ENCODE data around the gene INTS7.

The INTS7 gene

GRCh38 chr1:211932231-211932932 lies 103.0 kb downstream of the INTS7 start:
- TF ChIP-seq USF1 (IDR thresholded peaks at IDR 0.05) (no peak), NFIC (IDR thresholded peaks at IDR 0.05) (no peak), MAX (IDR thresholded peaks at IDR 0.05) (no peak), TCF12 (IDR thresholded peaks at IDR 0.05; ENCODE audit: low read depth) (no peak), TAF1 (IDR thresholded peaks at IDR 0.05; ENCODE audit: low read depth) (no peak), FOXM1 (IDR thresholded peaks at IDR 0.05; ENCODE audit: borderline replicate concordance, low read depth) (no peak), EP300 (IDR thresholded peaks at IDR 0.05; ENCODE audit: borderline replicate concordance) (no peak)

- no peak for TF ChIP-seq RAD21 (IDR thresholded peaks at IDR 0.05; ENCODE audit: low read depth)
These were observed 105.7 kb downstream of the INTS7 start for GRCh38 chr1:211929683-211930082.

GRCh38 chr1:211928993-211929637 lies 106.2 kb downstream of the INTS7 start:
- TF ChIP-seq CREB1 (IDR thresholded peaks at IDR 0.05; ENCODE audit: low read depth) (no peak), EGR1 (IDR thresholded peaks at IDR 0.05) (no peak), TEAD4 (IDR thresholded peaks at IDR 0.05) (no peak), MAX (IDR thresholded peaks at IDR 0.05) (peak; percentile 47), FOXM1 (IDR thresholded peaks at IDR 0.05; ENCODE audit: borderline replicate concordance, low read depth) (no peak), REST (IDR thresholded peaks at IDR 0.05; ENCODE audit: low read depth) (no peak), CEBPB (IDR thresholded peaks at IDR 0.05) (peak; percentile 95)

- TF ChIP-seq TAF1 (IDR thresholded peaks at IDR 0.05; ENCODE audit: low read depth) (no peak), REST (IDR thresholded peaks at IDR 0.05; ENCODE audit: low read depth) (no peak), USF1 (IDR thresholded peaks at IDR 0.05) (no peak), MAX (IDR thresholded peaks at IDR 0.05) (no peak), RAD21 (IDR thresholded peaks at IDR 0.05; ENCODE audit: low read depth) (no peak), EP300 (IDR thresholded peaks at IDR 0.05; ENCODE audit: borderline replicate concordance) (no peak), CEBPB (IDR thresholded peaks at IDR 0.05) (no peak), CREB1 (IDR thresholded peaks at IDR 0.05; ENCODE audit: low read depth) (no peak), FOXM1 (IDR thresholded peaks at IDR 0.05; ENCODE audit: borderline replicate concordance, low read depth) (no peak), EGR1 (IDR thresholded peaks at IDR 0.05) (no peak), NFIC (IDR thresholded peaks at IDR 0.05) (no peak), YY1 (IDR thresholded peaks at IDR 0.05; ENCODE audit: low read depth) (no peak), ZBTB7A (IDR thresholded peaks at IDR 0.05; ENCODE audit: low read depth) (no peak), TCF12 (IDR thresholded peaks at IDR 0.05; ENCODE audit: low read depth) (no peak), TEAD4 (IDR thresholded peaks at IDR 0.05) (no peak)
These were observed 107.0 kb downstream of the INTS7 start for GRCh38 chr1:211928290-211928801.

- no peak for TF ChIP-seq EP300 (IDR thresholded peaks at IDR 0.05; ENCODE audit: borderline replicate concordance)
- no peak for TF ChIP-seq FOXM1 (IDR thresholded peaks at IDR 0.05; ENCODE audit: borderline replicate concordance, low read depth)
- no peak for TF ChIP-seq CREB1 (IDR thresholded peaks at IDR 0.05; ENCODE audit: low read depth)
- no peak for TF ChIP-seq YY1 (IDR thresholded peaks at IDR 0.05; ENCODE audit: low read depth)
- TF ChIP-seq CEBPB (IDR thresholded peaks at IDR 0.05), result no peak
- TF ChIP-seq TCF12 (IDR thresholded peaks at IDR 0.05; ENCODE audit: low read depth), result no peak
- TF ChIP-seq EGR1 (IDR thresholded peaks at IDR 0.05), result no peak
- no peak for TF ChIP-seq MAX (IDR thresholded peaks at IDR 0.05)
- no peak for TF ChIP-seq TEAD4 (IDR thresholded peaks at IDR 0.05)
- TF ChIP-seq RAD21 (IDR thresholded peaks at IDR 0.05; ENCODE audit: low read depth), result no peak
- no peak for TF ChIP-seq NFIC (IDR thresholded peaks at IDR 0.05)
These were observed 110.3 kb downstream of the INTS7 start for GRCh38 chr1:211925016-211925415.
